GM11168 (cell line): Measurements from ENCODE around the gene PREX1.

Source experiments
- in situ Hi-C: fragments of 300-500 bp; cut with MboI; formaldehyde crosslinking; loops from one replicate; pipeline ENCODE4 v1.12.0; 2022; ENCODE audit warnings: low sequenced_read_pairs; ENCODE audit not compliant: unreplicated experiment

Gene PREX1

DNA sequence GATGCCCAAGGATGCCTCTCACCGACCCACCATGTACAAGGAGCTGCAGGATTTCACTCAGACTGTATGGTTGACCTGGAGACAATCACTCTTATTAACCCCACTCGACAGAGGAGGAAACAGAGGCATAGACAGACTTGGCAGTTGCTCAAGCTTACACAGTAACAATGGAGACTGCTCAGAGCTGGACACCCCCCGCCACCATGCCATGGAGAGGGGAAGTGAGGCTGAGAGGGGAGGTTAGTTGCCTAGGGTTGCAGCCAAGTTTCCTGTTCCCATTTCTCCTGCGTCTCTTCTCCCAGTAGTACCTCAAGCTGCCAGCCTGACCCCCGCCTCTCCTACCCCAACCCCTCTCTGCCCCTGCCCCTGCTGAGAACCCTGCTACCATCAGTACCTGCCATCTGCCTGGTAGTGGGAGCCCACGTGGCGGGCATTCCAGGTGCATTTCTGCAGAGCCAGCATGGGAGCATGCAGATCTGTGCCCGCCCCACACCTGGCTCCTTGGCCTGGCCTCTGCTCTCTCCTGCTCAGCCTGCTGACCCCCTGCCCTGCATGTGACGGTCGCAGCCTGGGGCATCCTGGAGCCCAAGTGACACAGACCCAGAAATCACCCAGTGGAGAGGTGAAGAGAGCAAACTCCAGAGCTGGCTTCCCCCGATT, 157.7 kb downstream of the PREX1 start:
- in situ Hi-C loops = no loop called here

DNA sequence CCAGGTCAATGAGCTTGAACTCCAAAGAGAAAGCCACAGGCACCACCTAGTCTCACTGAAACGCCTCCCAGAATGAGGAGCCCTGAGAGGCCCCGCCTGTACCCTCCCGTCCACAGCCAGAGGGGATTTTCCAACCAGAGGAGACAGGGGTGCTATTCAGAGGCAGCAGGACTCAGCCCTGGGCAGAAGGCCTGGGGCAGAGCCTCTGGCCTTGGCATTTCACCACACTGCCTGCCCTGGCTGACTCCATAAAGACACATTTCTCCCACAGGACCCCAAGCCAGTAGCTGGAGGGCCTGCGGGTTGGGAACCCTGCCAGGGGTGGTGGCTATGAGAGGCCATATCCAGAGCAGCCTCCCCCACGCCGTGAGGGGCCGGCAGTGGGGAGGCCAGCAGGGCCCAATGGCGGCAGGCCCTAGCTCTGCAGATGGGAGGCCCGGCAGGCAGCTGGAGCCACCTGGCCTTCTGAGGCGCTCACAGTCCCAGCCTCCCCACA, 159.3 kb downstream of the PREX1 start:
- in situ Hi-C loops = no loop called here

DNA sequence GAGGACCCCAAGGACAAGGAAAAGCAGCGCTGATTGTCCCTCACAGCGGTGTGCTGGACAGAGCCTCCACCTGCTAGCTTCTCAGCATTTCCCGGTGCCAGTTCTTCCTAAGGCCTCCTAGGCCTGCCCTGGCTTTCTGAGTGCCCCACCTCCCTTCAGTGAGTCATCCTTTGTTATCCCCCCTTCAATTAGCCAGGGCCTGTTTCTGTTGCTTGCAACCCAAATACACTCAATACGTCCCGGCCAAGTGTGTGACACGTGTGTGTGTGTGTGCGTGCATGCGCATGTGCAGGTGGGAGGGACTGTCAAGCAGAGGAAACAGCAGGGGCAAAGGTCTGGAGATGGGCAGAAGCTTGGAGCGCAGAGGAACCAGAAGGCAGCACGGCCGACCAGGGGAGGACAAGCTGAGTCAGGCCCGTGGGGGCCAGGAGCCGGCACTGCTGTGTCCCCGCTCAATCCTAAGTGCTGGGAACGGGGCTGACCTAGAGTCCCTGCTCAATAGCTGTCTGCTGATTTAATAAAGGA, 159.8 kb downstream of the PREX1 start:
- in situ Hi-C loops = no loop called here

DNA sequence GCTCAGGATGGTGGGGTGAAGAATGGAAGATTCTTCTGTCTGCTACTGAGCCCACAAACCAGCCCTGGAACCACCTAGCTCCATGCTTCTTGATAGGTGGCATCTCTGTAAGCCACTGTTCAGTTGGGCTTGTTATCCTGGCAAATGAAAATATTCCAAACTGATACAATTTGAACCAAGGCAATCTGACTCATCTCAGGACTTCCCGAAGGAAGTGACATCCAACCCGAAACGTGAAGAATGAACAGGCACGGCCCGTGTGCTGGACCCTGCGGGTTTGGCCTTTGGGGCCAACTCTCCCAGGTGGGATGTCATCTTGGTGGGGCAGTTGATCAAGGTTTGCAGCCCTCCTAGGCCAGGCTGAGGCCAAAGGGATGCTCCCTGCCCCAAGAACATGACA, 160.3 kb downstream of the PREX1 start:
- in situ Hi-C loops = no loop called here

DNA sequence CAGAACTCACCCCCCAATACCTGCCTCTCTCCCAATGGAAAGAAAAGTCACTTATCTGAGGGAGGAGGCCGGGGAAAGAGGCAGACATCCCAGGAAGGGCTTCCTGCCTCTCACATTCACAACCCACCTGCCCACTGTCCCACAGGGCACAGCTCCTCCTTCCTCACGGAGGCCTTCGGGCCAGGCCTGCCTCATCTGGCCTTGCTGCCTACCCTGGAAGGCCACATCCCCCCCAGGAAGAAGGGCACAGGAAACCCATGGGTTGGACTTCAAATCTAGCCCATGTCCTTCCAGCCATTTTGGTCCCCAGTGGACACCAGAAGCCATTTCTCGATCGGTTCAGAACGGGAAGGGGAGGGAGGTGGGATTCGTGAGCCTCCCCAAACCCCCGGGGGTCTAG, 162.0 kb downstream of the PREX1 start:
- in situ Hi-C loops = no loop called here

DNA sequence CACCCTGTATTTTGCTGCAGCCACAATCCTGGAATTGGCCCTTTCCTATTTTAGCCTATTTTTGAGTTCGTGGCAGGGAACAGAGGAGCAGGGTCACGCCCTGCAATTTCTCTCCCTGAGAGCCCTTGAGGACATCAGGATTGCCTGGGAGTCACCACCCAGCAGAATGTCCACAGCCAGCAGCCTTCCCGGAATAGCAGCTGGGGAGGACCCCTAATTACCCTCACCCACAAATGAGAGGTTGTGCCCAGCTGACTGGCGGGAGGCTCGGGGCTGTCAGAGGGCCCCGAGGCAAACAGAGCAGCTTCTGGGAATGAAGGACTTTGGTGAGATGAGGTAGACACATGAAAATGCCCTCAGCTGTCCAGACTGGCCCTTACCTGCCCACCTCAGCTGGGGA, 165.1 kb downstream of the PREX1 start:
- in situ Hi-C loops = loop anchor here (5.0 kb wide), 1 partner anchor 245 kb away; no protein-coding TSS in a partner anchor

DNA sequence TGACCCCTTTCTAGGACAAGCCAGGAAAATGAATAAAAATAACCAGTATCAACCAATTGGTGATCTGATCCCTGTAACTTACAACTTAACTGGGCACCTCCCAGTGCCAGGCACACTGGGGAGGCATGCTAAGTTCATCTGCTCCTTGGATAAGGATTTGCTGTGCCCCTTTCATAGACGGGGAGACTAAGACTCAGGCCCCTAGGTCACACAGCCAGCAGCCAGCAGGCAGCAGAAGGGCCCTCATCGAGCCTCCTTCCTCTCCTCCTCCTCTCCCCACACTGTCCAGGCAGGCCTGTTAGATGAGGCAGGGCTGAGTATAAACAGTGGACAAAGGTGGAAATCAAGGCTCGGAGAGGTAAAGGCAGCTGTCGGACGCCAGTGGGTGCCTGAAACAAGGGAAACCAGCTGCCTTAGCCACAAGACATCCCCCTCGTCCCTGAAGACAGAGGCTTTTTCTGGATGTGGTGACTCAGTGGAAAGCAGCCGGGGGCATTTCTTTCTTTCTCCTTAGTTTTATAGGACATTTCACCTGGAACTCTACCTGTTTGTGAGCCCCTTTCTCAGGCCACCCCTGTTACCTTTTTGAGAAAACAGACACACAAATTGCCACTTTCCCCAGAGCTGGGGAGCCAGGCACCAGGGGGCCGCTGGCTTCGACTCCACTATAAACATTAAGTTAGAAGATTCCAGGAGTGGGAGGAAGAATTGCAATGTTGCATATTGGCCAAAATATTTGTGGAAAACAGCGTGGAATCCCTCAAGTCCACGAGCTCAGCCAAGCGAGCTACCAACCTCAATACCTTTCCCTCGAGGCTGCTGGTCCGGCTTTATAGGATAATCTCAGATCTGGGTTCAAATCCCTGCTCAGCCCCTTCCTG, 166.0 kb downstream of the PREX1 start:
- in situ Hi-C loops = loop anchor here (5.0 kb wide), 1 partner anchor 245 kb away; no protein-coding TSS in a partner anchor

DNA sequence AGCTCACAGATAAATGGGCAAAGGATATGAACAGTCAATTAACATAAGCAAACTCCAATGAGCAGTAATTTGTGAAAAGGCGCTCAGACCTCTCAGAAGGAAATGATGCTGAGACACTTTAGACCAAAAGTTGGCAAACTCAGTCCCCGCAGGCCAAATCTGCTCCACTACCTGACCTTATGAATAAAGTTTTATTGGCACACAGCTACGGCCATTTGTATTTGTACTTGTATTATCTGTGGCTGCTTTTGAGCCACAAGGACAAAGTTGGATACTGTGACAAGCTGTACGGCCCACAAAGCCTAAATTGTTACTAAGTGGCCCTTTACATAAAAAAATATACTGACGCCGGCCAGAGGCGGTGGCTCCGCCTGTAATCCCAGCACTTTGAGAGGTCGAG, 167.0 kb downstream of the PREX1 start:
- in situ Hi-C loops = loop anchor here (5.0 kb wide), 1 partner anchor 247 kb away; no protein-coding TSS in a partner anchor

DNA sequence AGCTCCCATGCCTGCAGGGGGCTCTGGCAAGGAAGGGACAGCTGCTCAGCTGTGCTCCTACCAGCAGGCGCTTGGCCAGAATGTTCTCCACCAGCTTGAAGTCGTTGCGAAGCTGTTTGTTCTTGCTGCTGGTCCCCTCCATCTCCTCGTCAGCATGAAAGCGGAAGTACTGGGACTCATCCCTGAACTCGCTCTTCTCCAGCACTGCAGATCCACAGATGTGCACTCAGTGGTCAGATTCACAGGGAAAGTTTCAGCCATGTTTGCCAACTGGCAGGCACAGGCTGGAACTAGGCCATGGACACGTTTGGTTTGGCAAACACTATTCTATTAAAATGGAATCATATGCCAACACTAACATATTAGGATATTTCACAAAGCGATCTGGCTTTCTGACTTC, 167.9 kb downstream of the PREX1 start:
- in situ Hi-C loops = loop anchor here (5.0 kb wide), 1 partner anchor 247 kb away; no protein-coding TSS in a partner anchor

DNA sequence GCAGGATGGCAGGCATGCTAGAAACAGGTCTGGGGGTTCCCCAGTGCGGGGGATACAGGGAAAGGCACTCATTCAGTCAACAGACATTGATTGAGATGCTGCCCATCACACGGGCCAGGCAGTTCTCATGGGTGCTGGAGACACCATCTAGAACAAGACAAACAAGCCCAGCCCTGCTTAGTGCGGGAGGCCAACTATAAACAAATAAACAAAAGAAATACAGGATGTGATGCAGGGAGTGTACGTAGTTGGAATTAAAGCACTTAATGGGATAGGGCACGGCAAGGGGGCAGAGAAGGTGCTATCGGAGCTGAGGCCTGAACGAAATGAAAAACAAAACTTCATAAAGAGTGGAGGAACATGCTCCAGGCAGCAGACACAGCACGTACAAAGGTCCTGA, 169.3 kb downstream of the PREX1 start:
- in situ Hi-C loops = no loop called here

DNA sequence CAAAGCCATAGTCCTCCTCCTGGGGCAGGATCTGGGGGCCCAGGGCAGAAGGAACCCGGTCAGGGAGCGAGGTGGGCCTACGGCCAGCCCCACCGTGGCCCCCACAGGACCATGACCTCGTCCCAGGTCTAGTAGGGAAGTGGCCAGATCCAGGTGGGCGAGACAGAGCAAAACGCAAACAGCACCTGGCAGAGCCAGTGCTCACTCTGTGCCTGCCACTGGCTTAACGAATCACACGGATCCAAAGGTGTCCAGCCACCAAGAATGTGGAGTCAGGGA, 169.7 kb downstream of the PREX1 start:
- in situ Hi-C loops = no loop called here

DNA sequence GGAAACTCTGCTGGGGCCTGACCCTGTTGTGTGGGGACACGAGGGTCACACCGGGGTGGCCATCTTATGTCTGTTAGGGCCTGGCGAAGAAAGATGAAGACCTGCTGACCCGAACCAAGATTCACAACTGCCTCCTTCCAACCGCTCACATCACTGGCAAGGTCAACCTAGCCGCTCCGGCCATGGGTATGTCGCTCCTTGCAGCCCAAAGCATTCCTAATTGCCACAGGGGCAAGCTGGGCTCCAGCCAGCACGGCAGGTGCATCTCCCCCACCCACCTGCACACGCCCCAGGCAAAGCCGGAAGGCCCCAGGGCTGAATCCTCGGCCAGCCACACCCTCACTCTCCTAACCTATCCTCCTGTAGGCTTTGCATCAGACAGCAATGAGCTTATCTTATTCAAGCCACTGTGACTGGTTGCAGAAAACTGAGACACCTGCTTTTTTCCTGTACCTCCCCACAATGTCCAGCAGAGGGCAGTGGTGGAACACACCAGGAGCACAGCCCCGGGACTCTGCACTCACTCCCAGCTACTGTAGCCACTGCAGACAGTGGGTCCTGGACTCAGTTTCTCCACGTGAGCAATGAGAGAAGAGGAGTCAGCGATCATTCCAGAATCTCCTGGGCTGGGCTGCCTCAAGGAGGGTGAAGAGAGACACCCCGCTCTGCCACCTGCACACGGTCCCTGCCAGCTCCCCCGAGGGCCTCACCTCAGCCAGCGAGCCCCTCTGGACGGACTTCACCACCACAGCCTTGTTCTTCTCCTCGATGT, 170.2 kb downstream of the PREX1 start:
- in situ Hi-C loops = no loop called here

DNA sequence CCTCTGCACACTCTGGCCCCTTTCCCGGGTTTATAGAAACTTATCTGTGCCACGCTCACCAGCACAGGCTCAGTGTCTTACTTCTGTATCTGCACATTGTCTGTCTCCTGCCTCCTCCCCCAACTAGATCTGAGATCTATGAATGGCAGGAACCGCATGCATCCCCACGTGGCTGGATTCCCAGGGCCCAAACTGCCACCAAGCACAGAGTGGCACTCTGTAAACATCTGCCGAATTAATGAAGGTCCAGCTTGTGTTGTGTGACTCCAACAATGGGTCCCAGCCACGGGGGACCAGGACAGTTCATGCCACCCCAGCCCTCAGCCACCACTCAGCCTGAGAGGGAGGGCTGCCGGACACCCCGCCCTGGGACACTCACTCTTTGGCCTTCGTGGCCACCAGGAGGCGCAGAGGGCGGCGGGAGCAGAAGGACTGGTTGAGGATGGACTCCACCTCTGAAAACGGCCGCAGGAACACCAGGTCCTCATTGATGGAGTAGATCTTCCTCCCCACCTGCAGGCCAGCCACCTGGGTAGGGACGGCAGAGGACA, 171.1 kb downstream of the PREX1 start:
- in situ Hi-C loops = no loop called here

DNA sequence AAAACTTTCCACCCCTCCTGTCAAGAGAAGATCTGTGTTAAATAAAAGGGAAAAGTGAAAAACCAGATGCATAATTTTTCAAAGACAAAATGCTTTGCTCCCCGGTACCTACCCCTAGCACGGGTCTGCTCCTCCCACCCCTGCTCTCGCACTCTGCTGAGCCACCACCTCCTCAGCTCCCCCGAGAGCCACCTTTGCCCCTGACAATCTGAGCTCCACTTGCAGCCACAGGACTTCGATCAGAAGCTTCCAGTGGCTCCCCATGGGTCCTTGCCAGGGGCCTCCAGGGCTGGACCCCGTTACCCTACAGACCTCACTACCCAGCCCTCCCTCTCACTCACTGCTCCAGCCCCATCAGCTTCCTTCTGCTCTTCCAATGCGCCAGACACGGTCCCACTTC, 171.7 kb downstream of the PREX1 start:
- in situ Hi-C loops = no loop called here

DNA sequence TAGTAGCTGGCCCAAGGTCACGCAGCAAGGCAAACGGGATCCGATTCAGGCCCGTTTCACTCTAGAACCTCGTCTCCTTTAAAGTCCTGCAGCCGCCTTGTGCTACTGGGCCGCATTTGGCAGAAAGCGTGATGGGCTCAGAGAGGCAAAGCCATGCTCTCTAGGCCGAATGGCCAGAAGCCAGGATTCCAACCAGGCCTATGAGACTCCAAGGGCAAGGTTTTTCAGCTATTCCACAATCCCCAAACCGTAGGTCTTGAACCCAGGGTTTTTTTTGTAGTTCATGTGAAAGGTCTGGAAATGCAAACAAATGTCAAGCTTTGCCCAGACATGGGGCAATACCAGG, 174.1 kb downstream of the PREX1 start:
- in situ Hi-C loops = no loop called here

DNA sequence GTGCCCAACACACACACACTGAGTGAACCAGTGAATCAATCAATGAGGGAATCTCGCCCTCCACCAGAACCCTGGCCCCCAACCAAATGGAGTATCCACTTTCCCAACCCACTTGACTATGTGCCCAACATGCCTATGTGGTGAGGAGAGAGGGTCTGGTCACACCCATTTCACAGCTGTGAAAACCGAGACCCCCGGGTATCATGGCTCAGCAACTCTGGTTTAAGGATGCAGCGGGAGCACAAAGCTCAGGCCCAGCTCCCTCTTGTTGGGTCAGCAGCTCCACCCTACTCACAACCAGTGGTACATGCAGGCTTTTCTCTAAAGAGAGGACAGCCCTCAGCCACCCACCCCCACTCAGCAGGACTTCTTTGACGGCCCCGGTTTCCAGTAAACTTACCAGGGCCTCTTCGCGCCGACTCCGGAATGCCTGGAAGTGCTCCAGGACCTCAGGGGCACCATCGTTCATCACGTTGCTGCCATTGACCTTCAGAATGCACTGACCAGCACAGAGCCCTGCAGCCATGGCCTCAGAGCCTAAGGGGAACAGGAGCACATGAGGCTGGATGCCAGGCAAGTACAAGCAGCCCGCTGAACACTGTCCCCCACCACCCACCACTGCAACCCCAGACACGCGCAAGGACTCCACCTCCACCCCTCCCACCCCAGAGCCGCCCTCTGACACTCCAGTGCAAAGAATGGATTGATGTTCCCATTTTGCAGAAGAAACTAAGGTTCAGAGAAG, 174.7 kb downstream of the PREX1 start:
- in situ Hi-C loops = no loop called here

DNA sequence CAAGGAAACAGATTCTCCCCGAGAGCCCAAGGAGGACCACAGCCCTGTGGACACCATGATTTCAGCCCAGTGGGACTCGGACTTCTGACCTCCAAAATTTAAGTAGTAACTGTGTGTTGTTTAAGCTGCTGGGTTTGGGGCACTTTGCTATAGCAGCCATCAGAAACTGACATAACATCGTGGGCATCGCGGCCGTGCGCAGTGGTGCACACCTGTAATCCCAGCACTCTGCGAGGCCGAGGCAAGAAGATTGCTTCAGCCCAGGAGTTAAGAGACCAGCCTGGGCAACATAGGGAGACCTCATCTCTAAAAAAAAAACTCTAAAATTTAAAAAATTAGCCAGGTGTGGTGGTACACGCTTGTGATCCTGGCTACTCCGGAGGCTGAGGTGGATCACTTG, 175.8 kb downstream of the PREX1 start:
- in situ Hi-C loops = no loop called here

DNA sequence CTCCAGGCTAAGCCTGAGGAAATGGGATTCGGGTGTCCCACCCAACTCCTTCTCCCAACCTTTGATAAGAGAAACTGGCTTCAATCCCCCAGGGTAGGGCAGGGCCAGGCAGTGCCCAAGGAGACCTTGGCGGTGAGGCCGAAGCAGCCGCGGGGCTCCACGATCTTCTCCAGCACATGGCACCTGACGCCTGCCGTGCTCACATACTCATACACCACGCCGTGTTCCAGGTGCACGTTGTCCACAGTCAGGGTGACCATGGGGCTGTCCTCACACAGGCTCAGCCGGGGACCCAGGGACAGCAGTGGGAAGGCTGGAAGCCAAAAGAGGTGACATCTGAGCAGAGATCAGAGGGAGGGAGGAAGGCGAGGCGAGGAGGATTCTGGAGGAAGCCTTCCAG, 176.5 kb downstream of the PREX1 start:
- in situ Hi-C loops = no loop called here

DNA sequence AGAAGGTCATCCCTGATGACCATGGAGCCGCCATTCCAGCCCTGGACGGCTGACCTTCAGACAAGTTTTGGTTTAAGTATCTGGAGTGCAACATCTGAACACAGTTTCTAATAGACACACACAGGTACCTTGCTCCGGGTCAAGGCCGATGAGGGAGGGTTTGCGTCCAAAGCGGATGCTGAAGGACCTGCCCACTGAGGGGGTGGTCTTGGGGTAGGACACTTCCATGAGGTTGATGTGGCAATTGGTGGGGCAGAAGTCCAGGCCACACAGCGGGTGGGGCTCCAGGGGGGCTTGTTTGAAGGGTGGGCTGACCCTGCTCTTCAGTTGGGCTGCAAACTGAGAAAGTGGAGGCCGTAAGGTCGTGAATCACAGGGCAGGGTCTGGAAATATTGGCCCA, 177.9 kb downstream of the PREX1 start:
- in situ Hi-C loops = no loop called here

DNA sequence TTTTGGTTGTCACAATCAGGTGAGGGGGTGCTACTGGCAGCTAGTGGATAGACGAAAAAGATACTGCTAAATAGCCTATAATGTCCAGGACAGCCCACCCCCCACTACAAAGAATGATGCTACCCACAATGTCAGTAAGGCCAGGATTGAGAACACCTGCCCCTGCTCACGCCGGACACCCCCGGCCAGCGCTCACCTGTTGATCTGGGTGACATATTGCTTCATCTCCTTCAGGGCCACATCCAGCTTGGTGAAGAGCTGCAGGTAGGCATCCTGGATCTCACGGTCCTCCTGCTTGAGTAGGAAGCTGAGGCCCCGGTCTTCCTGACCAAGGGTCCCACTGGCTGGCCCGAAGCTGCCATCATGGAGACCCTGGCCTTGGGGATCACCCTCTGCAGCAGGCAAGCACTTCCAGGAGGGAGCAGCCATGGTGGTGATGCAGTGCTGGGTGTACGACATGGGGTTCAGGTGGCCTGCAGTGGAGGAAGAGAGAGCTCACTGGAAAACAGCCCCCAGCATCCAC, 178.6 kb downstream of the PREX1 start:
- in situ Hi-C loops = no loop called here
